Measurements from ENCODE around the gene DYNLT4. TPM values are rescaled to one million over a fixed set of nuclear protein-coding genes. Genes with fewer than 3 reads are reported as not detected.
A peak's percentile ranks its signal among the peaks of the same experiment; 100 is the strongest.

The DYNLT4 gene
- total and polyA plus RNA-seq, 2 of the 13 experiments (the other 11 are each of a cell fraction or from before 2014, with no cell fraction given) = 0.77 TPM; not detected in 1

- TF ChIP-seq THYN1 (CRISPR knock-in tag; IDR thresholded peaks at IDR 0.05; ENCODE audit: borderline replicate concordance, low read depth) = no peak
- TF ChIP-seq PHF20 (CRISPR knock-in tag; IDR thresholded peaks at IDR 0.05) = peak; percentile 76
- peak; percentile 88 for TF ChIP-seq BORCS8-MEF2B (CRISPR knock-in tag; IDR thresholded peaks at IDR 0.05)
- TF ChIP-seq ZBTB25 (CRISPR knock-in tag; IDR thresholded peaks at IDR 0.05) = no peak; the same call in 1 of the 2 replicates
- TF ChIP-seq, protein P1, sequence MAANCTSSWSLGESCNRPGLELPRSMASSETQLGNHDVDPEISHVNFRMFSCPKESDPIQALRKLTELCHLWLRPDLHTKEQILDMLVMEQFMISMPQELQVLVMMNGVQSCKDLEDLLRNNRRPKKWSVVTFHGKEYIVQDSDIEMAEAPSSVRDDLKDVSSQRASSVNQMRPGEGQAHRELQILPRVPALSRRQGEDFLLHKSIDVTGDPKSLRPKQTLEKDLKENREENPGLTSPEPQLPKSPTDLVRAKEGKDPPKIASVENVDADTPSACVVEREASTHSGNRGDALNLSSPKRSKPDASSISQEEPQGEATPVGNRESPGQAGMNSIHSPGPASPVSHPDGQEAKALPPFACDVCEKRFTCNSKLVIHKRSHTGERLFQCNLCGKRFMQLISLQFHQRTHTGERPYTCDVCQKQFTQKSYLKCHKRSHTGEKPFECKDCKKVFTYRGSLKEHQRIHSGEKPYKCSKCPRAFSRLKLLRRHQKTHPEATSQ (CRISPR knock-in tag; IDR thresholded peaks at IDR 0.05; ENCODE audit: borderline replicate concordance) = no peak
- TF ChIP-seq HNRNPLL (IDR thresholded peaks at IDR 0.05; ENCODE audit: low read depth, low read length, poor library complexity, severe bottlenecking) = peak; percentile 94
- TF ChIP-seq TEAD2 (CRISPR knock-in tag; IDR thresholded peaks at IDR 0.05) = no peak
- TF ChIP-seq SMAD9 (CRISPR knock-in tag; IDR thresholded peaks at IDR 0.05) = 0 out of 2 replicates have a peak, but pooled peaks have one; percentile 32
- TF ChIP-seq, protein P2, sequence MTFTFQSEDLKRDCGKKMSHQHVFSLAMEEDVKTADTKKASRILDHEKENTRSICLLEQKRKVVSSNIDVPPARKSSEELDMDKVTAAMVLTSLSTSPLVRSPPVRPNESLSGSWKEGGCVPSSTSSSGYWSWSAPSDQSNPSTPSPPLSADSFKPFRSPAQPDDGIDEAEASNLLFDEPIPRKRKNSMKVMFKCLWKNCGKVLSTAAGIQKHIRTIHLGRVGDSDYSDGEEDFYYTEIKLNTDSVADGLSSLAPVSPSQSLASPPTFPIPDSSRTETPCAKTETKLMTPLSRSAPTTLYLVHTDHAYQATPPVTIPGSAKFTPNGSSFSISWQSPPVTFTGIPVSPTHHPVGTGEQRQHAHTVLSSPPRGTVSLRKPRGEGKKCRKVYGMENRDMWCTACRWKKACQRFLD (CRISPR knock-in tag; IDR thresholded peaks at IDR 0.05; ENCODE audit: borderline replicate concordance) = no peak
- TF ChIP-seq GABPB1 (CRISPR knock-in tag; IDR thresholded peaks at IDR 0.05) = peak; percentile 69
- peak; percentile 87 for TF ChIP-seq KDM5B (CRISPR knock-in tag; IDR thresholded peaks at IDR 0.05; ENCODE audit: borderline replicate concordance)
- TF ChIP-seq SOX5 (CRISPR knock-in tag; IDR thresholded peaks at IDR 0.05; ENCODE audit: borderline replicate concordance) = peak; percentile 82
- TF ChIP-seq TAF15 (IDR thresholded peaks at IDR 0.05; ENCODE audit: low read depth, low read length, poor library complexity, severe bottlenecking) = no peak
- TF ChIP-seq FUBP1 (CRISPR knock-in tag; IDR thresholded peaks at IDR 0.05; ENCODE audit: borderline replicate concordance) = 0 out of 2 replicates have a peak, but pooled peaks have one; percentile 35
- no peak for TF ChIP-seq HDAC6 (IDR thresholded peaks at IDR 0.05; ENCODE audit: low read depth, low read length)
- no peak for TF ChIP-seq ZNF776 (CRISPR knock-in tag; IDR thresholded peaks at IDR 0.05)
- no peak for TF ChIP-seq ARID3A (IDR thresholded peaks at IDR 0.05; ENCODE audit: low read depth, low read length)
- TF ChIP-seq TAF1 (CRISPR knock-in tag; IDR thresholded peaks at IDR 0.05) = peak; percentile 69
- TF ChIP-seq XRCC5 (optimal IDR thresholded peaks at IDR 0.05; ENCODE audit: low read length) = peak; percentile 82
- no peak for TF ChIP-seq SOX6 (IDR thresholded peaks at IDR 0.05)
- peak; percentile 88 for TF ChIP-seq SOX6 (CRISPR knock-in tag; IDR thresholded peaks at IDR 0.05)
- TF ChIP-seq ZNF747 (CRISPR knock-in tag; IDR thresholded peaks at IDR 0.05; ENCODE audit: borderline replicate concordance) = peak; percentile 77; the same call in 1 of the 2 replicates
- peak; percentile 41; the same call in 1 of the 2 replicates for TF ChIP-seq ZNF30 (CRISPR knock-in tag; IDR thresholded peaks at IDR 0.05)
These were observed 362 bp upstream of the DYNLT4 start (continued) for GRCh38 chr1:44807364-44808062.
